ENCODE measurements around the gene POMC.
"Not testable (repeated sequence)": the region's sequence is repeated elsewhere in the genome, so short reads cannot be mapped to it uniquely, and the experiment has no call there.

POMC gene

DNA sequence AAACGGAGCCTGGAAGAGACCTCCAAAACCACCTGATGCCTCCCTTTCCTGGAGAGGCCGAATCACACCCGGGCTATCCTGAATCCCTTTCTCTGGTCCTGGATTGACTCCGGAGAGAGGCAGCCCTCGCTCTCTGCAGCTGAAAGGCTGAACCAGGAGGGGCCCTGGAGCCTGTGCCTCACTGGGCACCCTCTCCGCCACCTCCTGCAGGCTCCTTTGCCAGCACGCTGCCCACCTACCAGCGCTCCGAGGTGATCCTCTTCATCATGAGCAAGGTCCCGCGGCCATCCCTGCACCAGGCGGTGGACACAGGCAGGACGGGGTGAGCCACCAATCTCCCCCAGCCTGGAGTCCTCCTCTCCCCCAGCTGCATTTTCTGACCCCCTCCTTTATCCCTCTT is 35.7 kb downstream of the POMC start:
- no peak for DNase-seq (ENCODE audit: low read depth)

DNA sequence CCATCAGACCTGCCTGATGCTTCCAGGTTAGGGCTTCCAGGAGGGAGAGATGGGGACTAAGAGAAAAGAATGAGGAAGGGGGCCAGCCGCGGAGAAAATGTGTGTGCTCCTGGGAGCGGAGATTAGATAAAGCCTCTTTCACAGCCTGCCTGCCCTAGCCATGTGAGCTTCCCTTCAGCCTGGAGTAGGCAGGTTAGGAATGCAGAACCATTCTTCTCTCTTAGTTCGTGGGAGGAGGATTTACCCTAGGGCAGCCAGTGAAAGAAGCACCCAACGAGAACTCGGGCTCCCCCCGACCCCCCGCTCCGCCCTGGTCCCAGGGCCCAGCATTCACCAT is 36.1 kb downstream of the POMC start:
- no peak for DNase-seq (ENCODE audit: low read depth)

DNA sequence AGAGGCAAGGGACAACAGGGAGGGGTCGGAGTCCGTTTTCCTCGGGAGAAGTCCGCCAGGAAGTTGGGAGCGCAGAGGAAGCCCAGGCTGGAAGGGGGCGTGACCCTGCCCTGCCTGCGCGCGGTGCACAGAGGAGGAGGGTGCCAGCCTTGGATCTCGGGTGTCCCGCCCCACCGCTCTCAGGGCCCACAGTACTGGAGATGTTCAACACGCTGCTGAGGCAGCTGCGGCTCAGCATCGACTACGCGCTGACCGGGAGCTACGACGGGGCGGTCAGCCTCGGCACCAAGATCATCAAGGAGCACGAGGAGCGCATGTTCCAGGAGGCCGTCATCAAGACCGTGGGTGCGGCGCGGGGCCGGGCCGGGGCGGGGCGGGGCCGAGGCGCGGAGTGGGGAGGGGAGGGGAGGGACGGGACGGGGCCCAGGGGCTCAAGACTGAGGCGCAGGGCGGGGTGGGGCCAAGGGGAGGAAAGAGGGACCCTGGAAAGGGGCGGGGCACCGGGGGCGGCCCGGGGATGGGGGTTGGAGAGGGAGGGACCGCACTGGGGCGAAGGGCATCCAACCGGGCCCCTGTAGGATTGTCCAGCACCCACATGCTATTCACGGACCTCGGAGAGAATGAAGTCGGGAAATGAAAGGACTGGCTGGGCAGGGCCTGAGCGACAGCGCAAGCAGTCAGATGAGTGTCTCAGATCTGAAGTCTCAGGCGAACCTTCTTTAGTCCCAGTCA is 36.6 kb downstream of the POMC start:
- no peak for DNase-seq (ENCODE audit: low read depth)

DNA sequence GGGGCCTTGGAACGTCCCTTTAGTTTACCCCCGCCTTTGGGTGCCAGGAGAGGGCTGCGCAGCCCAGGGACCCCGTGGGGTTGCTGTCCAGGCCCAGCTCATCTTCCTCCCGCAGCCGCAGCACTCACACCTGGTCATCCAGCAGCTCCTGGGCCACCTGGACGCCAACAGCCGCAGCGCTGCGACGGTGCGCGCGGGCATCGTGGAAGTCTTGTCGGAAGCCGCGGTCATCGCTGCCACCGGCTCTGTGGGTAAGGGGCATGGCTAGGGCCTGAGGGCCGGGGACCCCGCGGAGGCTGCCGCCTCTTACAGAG is 37.2 kb downstream of the POMC start:
- no peak for DNase-seq (ENCODE audit: low read depth)

DNA sequence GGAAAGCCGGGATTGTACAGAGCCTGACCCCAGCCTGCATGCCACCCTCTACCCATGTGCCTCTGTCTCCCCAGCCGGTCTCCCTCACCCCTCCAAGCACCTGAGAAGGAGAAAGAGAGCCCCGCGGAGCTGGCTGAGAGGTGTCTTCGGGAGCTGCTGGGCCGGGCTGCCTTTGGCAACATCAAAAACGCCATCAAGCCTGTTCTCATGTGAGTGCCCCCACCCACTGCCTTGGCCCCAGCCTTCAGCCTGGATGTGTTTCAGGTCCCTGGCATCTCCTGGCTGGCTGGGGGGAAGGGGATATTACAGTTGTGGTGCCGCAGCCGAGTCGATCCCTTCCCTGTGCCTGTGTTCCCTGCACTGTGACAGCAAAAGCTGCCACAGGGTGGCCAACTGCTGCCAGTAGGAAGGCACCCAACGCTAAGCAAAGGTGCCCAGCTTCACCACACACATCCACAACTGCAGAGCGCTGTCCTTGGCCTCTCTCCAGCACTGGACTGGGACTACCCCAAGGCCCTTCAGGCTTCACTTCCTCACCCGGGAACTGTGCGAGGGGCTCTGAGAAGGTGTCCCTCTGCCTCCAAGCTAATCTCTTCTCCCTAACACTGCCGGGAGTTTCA is 38.4 kb downstream of the POMC start:
- DNase-seq (ENCODE audit: low read depth) = no peak

DNA sequence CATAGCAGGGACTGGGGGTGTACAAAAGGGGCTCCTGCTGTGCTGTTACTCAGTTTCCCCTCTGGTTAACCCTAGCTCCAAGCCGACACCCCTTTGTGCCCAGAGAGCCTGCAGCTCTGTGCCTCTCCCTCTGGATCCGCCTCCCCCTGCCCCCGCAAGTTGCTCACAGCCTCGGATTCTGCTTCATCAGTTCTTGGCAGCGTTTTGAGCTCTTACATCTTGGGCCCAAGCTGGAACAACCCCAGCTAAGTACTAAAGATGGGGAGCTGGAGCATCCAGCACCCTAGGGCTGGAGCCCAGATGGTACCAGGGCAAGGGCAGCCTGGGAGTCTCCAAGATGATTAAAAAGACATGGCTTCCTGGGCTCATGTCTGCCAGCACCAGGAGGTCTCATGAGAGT is 40.7 kb downstream of the POMC start:
- no peak for DNase-seq (ENCODE audit: low read depth)

DNA sequence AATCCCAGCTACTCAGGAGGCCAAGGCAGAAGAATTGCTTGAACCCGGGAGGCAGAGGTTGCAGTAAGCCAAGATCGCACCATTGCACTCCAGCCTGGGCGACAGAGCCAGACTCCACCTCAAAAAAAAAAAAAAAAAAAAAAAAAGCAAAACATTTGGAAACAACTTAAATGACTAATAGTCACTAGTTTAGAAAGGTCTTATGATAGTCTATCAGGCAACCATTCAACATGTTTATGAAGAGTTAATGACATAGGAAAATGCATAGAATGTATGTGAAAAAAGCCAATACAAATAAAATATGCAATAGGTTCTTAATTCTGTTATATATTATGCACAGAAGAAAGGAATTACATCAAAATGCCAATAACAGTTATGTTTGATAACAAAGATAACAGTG is 41.3 kb downstream of the POMC start:
- DNase-seq (ENCODE audit: low read depth) = not testable (repeated sequence)

DNA sequence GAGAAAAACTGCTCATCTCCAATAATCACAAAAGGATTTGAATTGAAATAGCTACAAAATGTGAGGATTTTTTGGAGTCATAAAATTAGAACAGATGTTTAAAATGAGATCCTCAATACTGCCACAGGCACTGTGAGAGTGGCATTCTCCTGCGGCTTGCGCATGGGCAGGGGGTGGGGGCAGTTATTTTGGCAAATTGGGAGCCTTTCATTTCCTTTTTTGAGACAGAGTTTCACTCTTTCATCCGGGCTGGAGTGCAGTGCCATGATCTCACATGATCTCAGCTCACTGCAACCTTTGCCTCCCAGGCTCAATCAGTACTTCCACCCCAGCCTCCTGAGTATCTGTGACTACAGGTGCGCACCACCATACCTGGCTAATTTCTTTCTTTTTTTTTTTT is 42.4 kb downstream of the POMC start:
- DNase-seq (ENCODE audit: low read depth) = no peak

DNA sequence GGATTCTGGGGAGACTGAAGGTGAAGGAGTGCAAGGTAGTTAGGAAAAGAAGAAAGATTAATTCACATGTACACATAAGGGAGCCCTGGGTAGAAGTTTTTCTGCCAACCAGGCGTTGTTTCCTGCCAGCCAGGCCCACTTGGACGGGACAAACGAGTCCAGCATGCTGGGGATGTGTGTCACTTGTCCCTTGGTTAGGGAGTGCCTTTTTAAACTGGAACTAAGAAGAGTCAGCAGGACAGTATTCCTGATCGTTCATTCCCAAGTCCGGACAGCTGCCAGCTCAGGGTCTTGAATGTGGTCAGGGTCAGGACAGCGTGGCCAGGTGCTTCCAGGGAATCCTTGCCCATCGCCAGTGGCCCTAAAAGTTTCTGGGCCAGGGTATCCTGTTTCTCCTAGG is 43.2 kb downstream of the POMC start:
- no peak for DNase-seq (ENCODE audit: low read depth)

DNA sequence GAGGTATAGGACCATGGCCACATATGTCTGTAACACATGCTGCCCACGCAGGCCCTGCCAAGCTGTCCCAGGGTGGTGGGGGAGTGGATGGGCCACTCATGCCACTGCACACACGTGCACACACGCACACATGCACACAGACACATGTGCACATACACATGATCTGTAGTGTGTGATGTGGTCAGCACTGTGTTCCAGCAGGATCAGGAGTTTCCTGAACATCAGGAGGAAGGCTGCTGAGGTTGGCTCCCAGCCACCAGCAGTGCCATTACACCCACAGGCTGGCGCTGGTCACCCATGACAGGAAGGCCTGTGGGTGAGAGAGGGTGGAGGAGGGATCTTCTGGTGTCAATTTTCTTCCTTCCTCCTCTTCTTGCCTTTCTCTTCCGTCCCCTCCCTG is 44.7 kb downstream of the POMC start:
- no peak for DNase-seq (ENCODE audit: low read depth)

DNA sequence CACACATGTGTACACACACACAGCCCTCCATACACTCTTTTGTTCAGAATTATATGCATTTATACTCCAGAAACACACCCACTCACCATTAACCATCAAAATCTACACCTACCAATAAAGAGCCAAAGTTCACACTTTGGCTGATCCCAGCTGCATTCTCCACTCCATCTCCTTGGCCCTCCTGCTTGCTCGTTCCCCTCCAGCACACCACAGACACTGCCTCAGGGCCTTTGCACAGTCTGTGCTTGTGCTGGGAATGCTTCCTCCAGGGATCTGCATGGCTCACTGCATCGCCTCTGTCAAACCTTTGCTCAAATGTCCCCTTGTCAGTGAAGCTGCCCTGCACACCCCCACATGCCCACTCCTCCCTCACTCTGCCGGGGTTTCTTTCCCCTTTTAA is 46.0 kb downstream of the POMC start:
- no peak for DNase-seq (ENCODE audit: low read depth)

DNA sequence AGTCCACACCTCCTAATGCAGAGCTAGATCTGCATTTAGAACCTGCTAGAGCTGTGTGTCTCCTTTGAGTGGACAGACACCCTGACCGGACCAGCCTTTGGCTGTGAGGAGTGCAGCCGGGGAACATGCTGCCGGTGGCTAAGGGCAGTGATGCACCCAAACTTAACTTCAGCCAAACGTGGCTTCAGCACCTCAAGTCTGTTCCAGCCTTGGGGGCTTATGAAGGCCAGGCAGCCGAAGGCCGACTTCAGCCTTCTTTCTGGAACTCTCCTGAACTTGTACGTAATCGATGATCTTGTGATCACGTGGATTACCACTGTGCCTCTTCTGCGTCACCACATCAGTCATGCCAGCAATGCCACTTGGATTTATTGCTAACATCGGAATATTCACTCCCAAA is 49.1 kb downstream of the POMC start:
- no peak for DNase-seq (ENCODE audit: low read depth)

DNA sequence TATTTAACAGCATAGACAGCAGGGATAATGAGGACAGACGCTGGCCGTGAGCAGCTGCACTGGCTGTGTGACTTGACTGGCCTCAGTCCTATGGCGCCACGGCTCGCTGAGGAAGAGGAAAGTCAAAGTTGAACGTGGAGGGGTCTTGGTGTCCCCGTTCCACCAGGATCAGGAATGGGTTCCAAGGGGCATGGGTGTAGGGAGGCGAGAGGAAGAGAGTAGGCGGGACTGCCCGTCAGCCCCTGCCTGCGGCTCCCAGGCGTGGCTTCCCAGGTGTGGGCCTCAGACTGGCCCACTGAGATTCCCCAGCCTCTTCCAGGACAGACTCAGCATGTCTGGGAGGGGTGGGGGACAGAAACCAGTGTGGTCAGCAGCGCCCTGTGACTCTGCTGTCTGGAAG is 51.4 kb downstream of the POMC start:
- no peak for DNase-seq (ENCODE audit: low read depth)

DNA sequence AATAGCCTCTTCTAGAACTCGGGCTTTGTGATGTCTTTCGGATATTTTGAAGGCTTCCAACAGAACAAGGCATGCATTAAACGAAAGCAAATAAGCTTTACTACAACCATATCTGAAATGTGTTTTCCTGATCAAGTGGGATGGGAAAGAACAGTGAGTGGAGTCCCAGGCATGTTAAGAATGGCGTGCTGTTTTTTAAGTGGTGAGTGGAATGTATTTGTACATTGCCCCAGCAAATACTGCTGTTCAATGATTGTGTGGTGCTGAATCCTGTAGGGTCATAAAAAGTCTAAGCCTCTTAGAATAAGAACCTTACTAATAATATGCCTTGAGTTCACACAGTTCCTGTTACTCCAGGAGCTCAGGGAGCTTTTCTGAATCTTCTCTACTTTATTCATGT is 52.5 kb downstream of the POMC start:
- no peak for DNase-seq (ENCODE audit: low read depth)

DNA sequence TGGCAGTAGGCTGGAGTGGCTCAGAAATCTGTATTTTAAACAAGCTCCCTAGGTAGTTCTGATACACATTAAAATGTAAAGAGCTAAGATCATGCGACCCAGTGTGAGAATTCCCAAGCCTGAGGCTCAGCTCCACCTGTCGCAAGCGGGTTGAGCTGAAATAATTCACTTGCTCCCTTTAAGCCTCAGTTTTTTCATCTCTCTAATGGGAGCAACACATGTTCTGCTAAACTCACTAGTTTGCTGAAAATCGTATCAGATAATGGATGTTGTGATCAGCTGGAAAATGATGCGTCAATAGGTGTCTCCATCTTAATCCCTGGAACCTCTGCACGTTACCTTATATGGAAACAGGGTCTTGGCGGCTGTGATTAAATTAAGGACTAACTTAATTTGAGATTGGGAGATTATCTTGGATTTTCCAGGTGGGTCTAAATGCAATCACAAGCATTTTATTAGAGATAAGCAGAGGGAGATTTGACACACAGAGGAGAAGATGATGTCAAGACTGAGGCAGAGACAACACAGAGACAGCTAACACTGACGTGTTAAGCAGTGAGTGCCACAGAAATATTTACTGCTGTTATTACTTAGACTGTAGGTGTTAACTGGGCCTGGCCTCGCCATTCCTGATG is 53.0 kb downstream of the POMC start:
- DNase-seq (ENCODE audit: low read depth) = no peak

DNA sequence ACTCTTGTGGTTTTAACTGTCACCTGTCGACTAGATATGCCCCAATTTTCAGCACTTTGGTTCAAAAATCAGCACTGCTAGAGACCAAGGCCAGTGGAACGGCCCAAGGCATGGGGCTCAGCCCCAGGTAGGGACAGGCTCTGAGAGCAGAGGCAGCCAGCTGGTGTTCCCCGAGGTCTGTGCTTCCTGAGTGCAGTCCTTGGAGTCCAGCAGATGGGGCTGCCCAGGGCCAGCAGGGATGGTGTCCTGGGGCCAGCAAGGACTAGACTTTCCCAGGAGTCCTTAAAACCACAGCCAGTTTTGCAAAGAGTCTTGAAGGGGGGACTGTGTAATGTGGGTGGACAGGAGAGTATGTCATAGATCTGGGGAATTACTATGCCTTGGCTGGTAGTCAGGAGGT is 56.3 kb downstream of the POMC start:
- no peak for DNase-seq (ENCODE audit: low read depth)
